Natural killer cell (primary cell): ENCODE measurements around the gene RNF11. TPM values are rescaled to one million over a fixed set of nuclear protein-coding genes. Genes with fewer than 3 reads are reported as not detected.

Experiments
- ATAC-seq, 3 donors: fragments of 150-1000 bp in 2 of 3; fragments of 200-7000 bp in 1 of 3; cut with Tn5 transposase; 1 replicate in 1 of 3; 2 replicates in 2 of 3; pipeline ENCODE4 v1.10.0; 2021; ENCODE audit warnings: mild to moderate bottlenecking in 2 of 3, moderate library complexity in 2 of 3
- DNase-seq, 2 donors: peaks; one replicate each; pipeline versions ENCODE4 v3.0.0 to v3.0.0-alpha.2; 2013 to 2021; ENCODE audit warnings: mixed read lengths in 1 of 2
- H3K27ac ChIP-seq: one replicate; pipeline ENCODE4 v1.5.1; 2013; ENCODE audit warnings: mild to moderate bottlenecking, low read length
- H3K27me3 ChIP-seq: one replicate; pipeline ENCODE4 v1.6.1; 2013; ENCODE audit warnings: low read length; ENCODE audit not compliant: control insufficient read depth, insufficient read depth
- H3K36me3 ChIP-seq: one replicate; pipeline ENCODE4 v1.6.1; 2013; ENCODE audit warnings: low read length; ENCODE audit not compliant: control insufficient read depth, insufficient read depth
- H3K4me1 ChIP-seq: one replicate; pipeline ENCODE4 v1.6.1; 2013; ENCODE audit warnings: low read length; ENCODE audit not compliant: control insufficient read depth, insufficient read depth
- H3K4me3 ChIP-seq: one replicate; pipeline ENCODE4 v1.5.1; 2013; ENCODE audit warnings: low read length
- H3K9me3 ChIP-seq: one replicate; pipeline ENCODE4 v1.6.1; 2013; ENCODE audit warnings: low read length; ENCODE audit not compliant: control insufficient read depth, insufficient read depth
- H3K27ac Mint-ChIP-seq, 2 donors: one replicate each; pipeline ENCODE4 v1.8.0; 2022; ENCODE audit warnings: mild to moderate bottlenecking in 2 of 2, mixed read lengths in 2 of 2, moderate library complexity in 1 of 2
- H3K27me3 Mint-ChIP-seq, 2 donors: one replicate each; pipeline ENCODE4 v1.8.0; 2022; ENCODE audit warnings: low read depth in 2 of 2, mixed read lengths in 2 of 2
- H3K36me3 Mint-ChIP-seq: one replicate; pipeline ENCODE4 v1.8.0; 2022; ENCODE audit warnings: mixed read lengths
- H3K4me1 Mint-ChIP-seq, 2 donors: one replicate each; pipeline ENCODE4 v1.8.0; 2022; ENCODE audit warnings: mixed read lengths in 2 of 2
- H3K4me3 Mint-ChIP-seq: one replicate; pipeline ENCODE4 v1.8.0; 2022; ENCODE audit warnings: mild to moderate bottlenecking, moderate library complexity, mixed read lengths
- H3K9me3 Mint-ChIP-seq, 2 donors: one replicate each; pipeline ENCODE4 v1.8.0; 2022; ENCODE audit warnings: mixed read lengths in 2 of 2
- WGBS: methylation state at CpG from one replicate; pipeline ENCODE4 v1.1.7; 2013; ENCODE audit warnings: missing lambda C conversion rate; ENCODE audit not compliant: insufficient coverage; 5-methylcytosine and 5-hydroxymethylcytosine counted together
- intact Hi-C: fragments of 100-400 bp; cut with micrococcal nuclease; formaldehyde crosslinking; loops from one replicate; pipeline ENCODE4 v1.14.2; 2022
- total RNA-seq, 4 donors: library from RNA; stranded (reverse); fragments of 120-200 nt in 1 of 4; gene quantifications; one replicate each; pipeline versions ENCODE4 v1.2.3 to v1.2.4, GENCODE V29; 2013 to 2022
- TF ChIP-seq, protein P1 (sequence below): fragments of 200-600 bp; IDR thresholded peaks from one replicate; pipeline ENCODE4 v1.8.0; 2022; ENCODE audit warnings: antibody characterized with exemption

RNF11 gene
- total RNA-seq, 3 donors from 2014 or later (not counting 1 experiment from before 2014, with no cell fraction given): 68.3 to 89.5 (median 68.4) TPM

DNA sequence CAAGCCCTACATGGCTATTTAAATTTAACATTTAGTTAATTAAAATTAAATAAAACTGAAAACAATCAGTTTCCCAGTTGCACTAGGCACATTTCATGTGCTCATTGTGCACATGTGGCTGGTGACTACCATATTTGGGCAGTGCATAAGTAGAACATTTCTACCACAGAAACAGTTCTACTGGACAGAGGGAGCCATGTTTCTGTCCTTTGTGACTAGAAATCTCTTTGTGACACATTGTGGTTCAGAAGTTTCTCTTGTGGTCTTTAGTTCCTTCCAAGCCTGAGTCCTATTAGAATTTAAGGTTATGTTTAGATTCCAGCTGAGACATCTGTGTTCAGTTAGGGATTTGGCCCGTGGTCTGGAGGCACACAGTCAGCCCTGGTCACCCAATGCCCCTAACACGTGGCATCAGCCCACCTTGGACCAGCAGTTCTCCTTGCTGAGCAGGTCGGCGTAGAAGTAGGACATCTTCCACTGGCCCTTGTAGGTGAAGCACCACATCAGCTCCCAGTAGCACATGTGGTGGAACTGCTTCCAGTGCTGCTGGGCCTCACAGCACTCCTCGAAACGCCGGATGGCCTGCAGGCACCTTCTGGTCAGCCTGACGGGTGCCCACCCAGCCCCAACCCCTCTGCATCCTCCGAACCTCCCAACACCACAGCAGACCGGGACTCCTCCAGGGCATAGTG lies 65.2 kb downstream of the RNF11 start:
- Mint-ChIP-seq H3K27me3 (peaks cover 0 to 4% of the 10 kb centered on the region in 2 donors), H3K4me3 (no peak overlapping the region), H3K4me1 (peaks cover 10 to 22% of the 10 kb centered on the region in 2 donors), H3K27ac (no peak overlapping the region), H3K36me3 (no peaks in the 10 kb centered on the region), H3K9me3 (no peaks in the 10 kb centered on the region)
- ATAC-seq (no peak), DNase-seq (no peak)
- H3K9me3 ChIP-seq: no peaks in the 10 kb centered on the region
- peaks cover 11% of the 10 kb centered on the region for H3K4me1 ChIP-seq
- H3K27me3 ChIP-seq: no peaks in the 10 kb centered on the region
- 74% methylated on average over 10 of the region's 10 CpGs for WGBS
- intact Hi-C loops: no loop called here
- no peak overlapping the region for H3K4me3 ChIP-seq
- no peaks in the 10 kb centered on the region for H3K36me3 ChIP-seq
- TF ChIP-seq, protein P1, sequence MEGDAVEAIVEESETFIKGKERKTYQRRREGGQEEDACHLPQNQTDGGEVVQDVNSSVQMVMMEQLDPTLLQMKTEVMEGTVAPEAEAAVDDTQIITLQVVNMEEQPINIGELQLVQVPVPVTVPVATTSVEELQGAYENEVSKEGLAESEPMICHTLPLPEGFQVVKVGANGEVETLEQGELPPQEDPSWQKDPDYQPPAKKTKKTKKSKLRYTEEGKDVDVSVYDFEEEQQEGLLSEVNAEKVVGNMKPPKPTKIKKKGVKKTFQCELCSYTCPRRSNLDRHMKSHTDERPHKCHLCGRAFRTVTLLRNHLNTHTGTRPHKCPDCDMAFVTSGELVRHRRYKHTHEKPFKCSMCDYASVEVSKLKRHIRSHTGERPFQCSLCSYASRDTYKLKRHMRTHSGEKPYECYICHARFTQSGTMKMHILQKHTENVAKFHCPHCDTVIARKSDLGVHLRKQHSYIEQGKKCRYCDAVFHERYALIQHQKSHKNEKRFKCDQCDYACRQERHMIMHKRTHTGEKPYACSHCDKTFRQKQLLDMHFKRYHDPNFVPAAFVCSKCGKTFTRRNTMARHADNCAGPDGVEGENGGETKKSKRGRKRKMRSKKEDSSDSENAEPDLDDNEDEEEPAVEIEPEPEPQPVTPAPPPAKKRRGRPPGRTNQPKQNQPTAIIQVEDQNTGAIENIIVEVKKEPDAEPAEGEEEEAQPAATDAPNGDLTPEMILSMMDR: no peak
- H3K27ac ChIP-seq: no peak overlapping the region

DNA sequence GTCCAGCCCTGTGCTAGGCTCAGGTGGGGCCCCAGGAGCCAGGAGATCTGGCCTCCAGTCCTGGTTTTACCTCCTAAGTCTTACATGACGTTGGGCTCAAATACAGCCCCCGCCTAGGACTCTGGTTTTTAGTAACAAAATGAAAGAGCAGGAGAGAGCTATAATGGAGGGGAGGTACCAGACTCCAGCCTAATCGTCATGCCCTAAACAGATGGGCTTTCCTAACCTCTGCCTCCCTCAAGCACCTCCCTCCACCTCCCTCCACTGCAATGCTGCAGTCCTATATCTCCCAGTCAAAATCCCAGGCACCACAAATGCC lies 65.7 kb downstream of the RNF11 start:
- WGBS: 74% methylated on average over 3 of the region's 3 CpGs
- Mint-ChIP-seq H3K27ac (no peak overlapping the region), H3K4me3 (no peak overlapping the region), H3K27me3 (peaks cover 0 to 4% of the 10 kb centered on the region in 2 donors), H3K4me1 (peaks cover 7 to 17% of the 10 kb centered on the region in 2 donors), H3K9me3 (no peaks in the 10 kb centered on the region), H3K36me3 (no peaks in the 10 kb centered on the region)
- Histone ChIP-seq H3K4me1 (peaks cover 6% of the 10 kb centered on the region), H3K9me3 (no peaks in the 10 kb centered on the region), H3K36me3 (no peaks in the 10 kb centered on the region), H3K27ac (no peak overlapping the region), H3K27me3 (no peaks in the 10 kb centered on the region), H3K4me3 (no peak overlapping the region)
- no peak for ATAC-seq
- intact Hi-C loops: no loop called here
- no peak for DNase-seq
- TF ChIP-seq, protein P1: no peak

DNA sequence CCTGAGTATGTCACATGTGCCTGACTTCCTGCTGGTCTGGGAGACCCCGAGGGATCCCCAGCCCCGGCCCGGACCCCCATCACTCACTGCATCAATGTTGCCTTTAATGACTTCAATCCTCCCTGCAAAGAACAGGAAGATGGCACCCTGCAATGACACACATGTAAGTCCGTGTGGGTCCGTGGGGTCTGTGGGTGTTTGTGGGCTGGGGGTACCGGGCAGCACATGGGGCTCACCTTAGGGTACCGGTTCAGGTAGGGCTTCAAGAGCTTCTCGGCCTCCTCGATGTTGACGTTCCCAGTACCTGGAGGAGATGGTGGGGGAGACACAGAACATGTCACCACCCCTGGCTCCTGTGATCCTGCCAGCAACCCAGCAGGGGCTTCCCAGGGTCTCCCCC lies 66.2 kb downstream of the RNF11 start:
- Mint-ChIP-seq H3K4me1 (peaks cover 6 to 13% of the 10 kb centered on the region in 2 donors), H3K27ac (no peak overlapping the region), H3K4me3 (no peak overlapping the region), H3K36me3 (no peaks in the 10 kb centered on the region), H3K27me3 (peaks cover 0 to 4% of the 10 kb centered on the region in 2 donors), H3K9me3 (no peaks in the 10 kb centered on the region)
- H3K4me3 ChIP-seq: no peak overlapping the region
- TF ChIP-seq, protein P1: no peak
- WGBS: 87% methylated on average over 10 of the region's 10 CpGs
- no peaks in the 10 kb centered on the region for H3K9me3 ChIP-seq
- H3K36me3 ChIP-seq: no peaks in the 10 kb centered on the region
- DNase-seq (no peak), ATAC-seq (no peak)
- no peaks in the 10 kb centered on the region for H3K27me3 ChIP-seq
- intact Hi-C loops: no loop called here
- peaks cover 1% of the 10 kb centered on the region for H3K4me1 ChIP-seq
- H3K27ac ChIP-seq: no peak overlapping the region

DNA sequence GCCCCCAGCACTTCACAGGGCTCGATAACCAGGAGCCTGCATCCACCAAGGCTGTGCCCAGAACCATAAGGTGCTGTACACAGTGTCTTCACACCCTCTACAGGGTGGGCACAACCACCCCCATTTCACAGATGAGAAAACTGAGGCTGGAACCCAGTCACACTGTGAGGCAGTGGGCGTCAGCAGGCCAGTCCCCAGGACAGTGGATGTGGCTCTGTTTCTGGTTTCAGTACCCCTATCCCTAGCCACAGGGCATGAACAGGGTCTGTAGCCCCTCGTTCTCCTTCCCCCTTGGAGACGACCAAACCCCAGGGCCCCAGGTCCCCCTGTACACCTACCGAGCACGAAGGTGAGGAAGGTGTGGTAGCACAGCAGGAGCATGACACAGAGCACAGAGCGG lies 66.7 kb downstream of the RNF11 start:
- Histone ChIP-seq H3K4me1 (no peaks in the 10 kb centered on the region), H3K9me3 (no peaks in the 10 kb centered on the region), H3K27me3 (no peaks in the 10 kb centered on the region), H3K4me3 (no peak overlapping the region), H3K36me3 (no peaks in the 10 kb centered on the region), H3K27ac (no peak overlapping the region)
- H3K36me3 Mint-ChIP-seq: no peaks in the 10 kb centered on the region
- peaks cover 1 to 9% of the 10 kb centered on the region in 2 donors for H3K4me1 Mint-ChIP-seq
- H3K27ac Mint-ChIP-seq: no peak overlapping the region
- 65% methylated on average over 7 of the region's 7 CpGs for WGBS
- intact Hi-C loops: no loop called here
- TF ChIP-seq, protein P1: no peak
- ATAC-seq (no peak), DNase-seq (no peak)
- H3K27me3 Mint-ChIP-seq: peaks cover 0 to 3% of the 10 kb centered on the region in 2 donors
- H3K4me3 Mint-ChIP-seq: no peak overlapping the region
- no peaks in the 10 kb centered on the region for H3K9me3 Mint-ChIP-seq
